Neuronal stem cell (in vitro differentiated cells): Measurements from ENCODE around the gene COL25A1.

Source experiments
- DNase-seq: peaks from one replicate; pipeline ENCODE4 v3.0.0-alpha.2; 2013; ENCODE audit warnings: low spot score
- H2AFZ ChIP-seq: one replicate; pipeline ENCODE4 v1.6.1; 2013; ENCODE audit warnings: mild to moderate bottlenecking, low read length, inconsistent platforms
- H2AK5ac ChIP-seq: 2 replicates; pipeline ENCODE4 v1.6.1; 2013; ENCODE audit warnings: low read depth, mild to moderate bottlenecking, inconsistent platforms, low read length, moderate library complexity, mixed read lengths
- H2BK120ac ChIP-seq: 2 replicates; pipeline ENCODE4 v1.6.1; 2013; ENCODE audit warnings: low read depth, mild to moderate bottlenecking, inconsistent platforms, low read length, moderate library complexity, mixed read lengths
- H2BK12ac ChIP-seq: one replicate; pipeline ENCODE4 v1.6.1; 2013; ENCODE audit warnings: low read length, inconsistent platforms
- H2BK15ac ChIP-seq: 2 replicates; pipeline ENCODE4 v1.6.1; 2013; ENCODE audit warnings: mild to moderate bottlenecking, low read length, inconsistent platforms, mixed read lengths
- H2BK5ac ChIP-seq: one replicate; pipeline ENCODE4 v1.6.1; 2013; ENCODE audit warnings: inconsistent platforms, mild to moderate bottlenecking, low read length, moderate library complexity
- H3K14ac ChIP-seq: one replicate; pipeline ENCODE4 v1.6.1; 2013; ENCODE audit warnings: low read length, inconsistent platforms
- H3K18ac ChIP-seq: 2 replicates; pipeline ENCODE4 v1.6.1; 2013; ENCODE audit warnings: low read length, inconsistent platforms
- H3K23ac ChIP-seq: 2 replicates; pipeline ENCODE4 v1.6.1; 2013; ENCODE audit warnings: low read depth, mild to moderate bottlenecking, mixed read lengths, low read length, inconsistent platforms; ENCODE audit not compliant: poor library complexity
- H3K27ac ChIP-seq: replicated peaks from 3 replicates; pipeline ENCODE4 v1.5.1; 2013; ENCODE audit warnings: low read length, inconsistent platforms
- H3K27me3 ChIP-seq, 3 experiments: 2 replicates each; pipeline ENCODE4 v1.6.1; 2013; ENCODE audit warnings: low read length in 3 of 3, mild to moderate bottlenecking in 2 of 3, inconsistent platforms in 1 of 3, low read depth in 1 of 3, mixed read lengths in 1 of 3, moderate library complexity in 1 of 3; ENCODE audit not compliant: control insufficient read depth in 3 of 3, insufficient read depth in 3 of 3
- H3K36me3 ChIP-seq, 2 donors: replicated peaks in 1 of 2; 2 replicates each; pipeline ENCODE4 v1.6.1; 2013; ENCODE audit warnings: low read length in 2 of 2; ENCODE audit not compliant: control insufficient read depth in 2 of 2, insufficient read depth in 2 of 2
- H3K4ac ChIP-seq: 2 replicates; pipeline ENCODE4 v1.6.1; 2013; ENCODE audit warnings: inconsistent platforms, mild to moderate bottlenecking, low read length, moderate library complexity
- H3K4me1 ChIP-seq, 2 donors: 1 replicate in 1 of 2; 2 replicates in 1 of 2; pipeline ENCODE4 v1.6.1; 2013; ENCODE audit warnings: low read length in 2 of 2, low read depth in 1 of 2; ENCODE audit not compliant: control insufficient read depth in 2 of 2, insufficient read depth in 1 of 2
- H3K4me2 ChIP-seq: one replicate; pipeline ENCODE4 v1.6.1; 2013; ENCODE audit warnings: mild to moderate bottlenecking, low read length, inconsistent platforms; ENCODE audit not compliant: insufficient read depth, poor library complexity, severe bottlenecking
- H3K4me3 ChIP-seq, 2 donors: 2 replicates each; pipeline ENCODE4 v1.5.1; 2013; ENCODE audit warnings: low read length in 2 of 2, mild to moderate bottlenecking in 2 of 2, inconsistent platforms in 1 of 2, moderate library complexity in 1 of 2
- H3K79me1 ChIP-seq: one replicate; pipeline ENCODE4 v1.6.1; 2013; ENCODE audit warnings: low read depth, mild to moderate bottlenecking, inconsistent platforms, low read length, moderate library complexity
- H3K9ac ChIP-seq: one replicate; pipeline ENCODE4 v1.6.1; 2013; ENCODE audit warnings: mild to moderate bottlenecking, low read depth, low read length, inconsistent platforms; ENCODE audit not compliant: poor library complexity
- H3K9me3 ChIP-seq, 2 donors: replicated peaks in 1 of 2; 2 replicates each; pipeline versions ENCODE3 to v1.6.1; 2013; ENCODE audit warnings: low read length in 2 of 2, mild to moderate bottlenecking in 2 of 2, inconsistent platforms in 1 of 2, low read depth in 1 of 2, mixed read lengths in 1 of 2, moderate library complexity in 1 of 2; ENCODE audit not compliant: control insufficient read depth in 2 of 2, insufficient read depth in 1 of 2
- H4K8ac ChIP-seq: one replicate; pipeline ENCODE4 v1.6.1; 2013; ENCODE audit warnings: low read depth, mild to moderate bottlenecking, inconsistent platforms, low read length, moderate library complexity
- H4K91ac ChIP-seq: one replicate; pipeline ENCODE4 v1.6.1; 2013; ENCODE audit warnings: low read length, low read depth, mild to moderate bottlenecking, inconsistent platforms; ENCODE audit not compliant: poor library complexity
- WGBS, 2 donors: extraction: QIAGEN DNeasy Blood & Tissue Kit; methylation state at CpG; one replicate each; pipeline ENCODE4 v1.1.7; 2013; ENCODE audit warnings: missing lambda C conversion rate in 2 of 2, mixed read lengths in 1 of 2; ENCODE audit not compliant: insufficient read length in 2 of 2, insufficient replicate concordance in 1 of 2; ENCODE audit errors: extremely low coverage in 2 of 2; 5-methylcytosine and 5-hydroxymethylcytosine counted together

Gene COL25A1

DNA sequence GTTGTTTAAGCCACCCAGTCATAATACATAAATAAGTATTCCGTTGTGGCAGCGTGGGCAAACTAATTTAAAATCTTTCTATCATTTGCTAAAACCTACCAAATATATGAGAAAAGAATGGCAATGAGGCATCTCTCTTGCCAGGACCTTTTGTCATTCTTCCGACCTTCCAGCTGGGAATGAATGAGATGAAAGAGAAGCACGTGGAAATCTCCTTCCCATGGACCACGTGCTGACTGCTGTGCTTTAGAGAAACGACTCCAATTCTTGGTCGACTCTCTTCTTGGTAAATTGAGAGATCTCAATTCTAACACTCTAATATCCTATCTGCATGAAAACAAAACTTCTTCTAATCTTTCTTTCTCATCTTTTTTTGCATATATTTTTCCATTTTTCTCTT lies 116.5 kb downstream of the COL25A1 start:
- no CpG with 5 or more reads among the region's 7 CpGs for WGBS, 2 donors
- Histone ChIP-seq H3K27me3 (peaks cover 0 to 6% (median 0%) of the 10 kb centered on the region in 3 experiments), H3K4me1 (peaks cover 0 to 5% of the 10 kb centered on the region in 2 donors), H2BK5ac (no peak overlapping the region), H3K4ac (no peak overlapping the region), H3K18ac (no peak overlapping the region), H2BK15ac (no peak overlapping the region), H3K9ac (no peak overlapping the region), H2BK12ac (no peak overlapping the region), H3K23ac (no peak overlapping the region), H3K79me1 (no peaks in the 10 kb centered on the region), H3K36me3 (no peaks in the 10 kb centered on the region), H3K4me3 (no peak overlapping the region), H4K91ac (no peak overlapping the region), H3K27ac (no peak overlapping the region), H3K4me2 (no peak overlapping the region), H4K8ac (no peak overlapping the region), H2BK120ac (no peak overlapping the region), H3K14ac (no peak overlapping the region), H2AK5ac (no peak overlapping the region), H3K9me3 (peaks cover 0 to 2% of the 10 kb centered on the region in 2 donors), H2AFZ (no peak overlapping the region)
- no peak for DNase-seq

DNA sequence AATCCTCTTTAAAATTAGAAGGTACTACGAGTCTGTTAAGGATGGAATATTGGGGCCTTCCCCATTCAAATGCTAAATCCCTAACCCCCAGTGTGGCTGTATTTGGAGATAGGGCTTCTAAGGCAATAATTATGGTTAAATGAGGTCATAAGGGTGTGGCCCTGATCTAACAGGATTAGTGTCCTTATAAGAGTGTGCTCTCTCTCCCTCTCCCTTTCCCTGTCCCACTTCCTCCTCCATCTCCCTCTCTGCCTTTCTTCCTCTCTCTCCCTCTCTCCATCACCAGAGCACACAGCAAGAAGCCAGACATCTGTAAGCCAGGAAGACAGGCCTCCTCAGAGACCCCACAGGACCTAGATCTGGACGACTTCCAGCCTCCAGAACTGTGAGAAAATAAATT lies 116.9 kb downstream of the COL25A1 start:
- no peak overlapping the region for H2AK5ac ChIP-seq
- H3K23ac ChIP-seq: no peak overlapping the region
- H3K4me3 ChIP-seq: no peak overlapping the region
- no peaks in the 10 kb centered on the region for H3K79me1 ChIP-seq
- no peak overlapping the region for H3K14ac ChIP-seq
- no peak overlapping the region for H3K4ac ChIP-seq
- H3K27me3 ChIP-seq: peaks cover 0 to 6% (median 0%) of the 10 kb centered on the region in 3 experiments
- no peak overlapping the region for H2BK5ac ChIP-seq
- H3K18ac ChIP-seq: no peak overlapping the region
- H2BK15ac ChIP-seq: no peak overlapping the region
- H2BK120ac ChIP-seq: no peak overlapping the region
- H3K9me3 ChIP-seq: peaks cover 0 to 2% of the 10 kb centered on the region in 2 donors
- H3K36me3 ChIP-seq: no peaks in the 10 kb centered on the region
- no peak overlapping the region for H3K4me2 ChIP-seq
- no CpG with 5 or more reads among the region's 2 CpGs for WGBS, 2 donors
- no peak overlapping the region for H2BK12ac ChIP-seq
- DNase-seq: no peak
- H3K27ac ChIP-seq: no peak overlapping the region
- H4K8ac ChIP-seq: no peak overlapping the region
- peaks cover 0 to 5% of the 10 kb centered on the region in 2 donors for H3K4me1 ChIP-seq
- H3K9ac ChIP-seq: no peak overlapping the region
- H4K91ac ChIP-seq: no peak overlapping the region
- H2AFZ ChIP-seq: no peak overlapping the region

DNA sequence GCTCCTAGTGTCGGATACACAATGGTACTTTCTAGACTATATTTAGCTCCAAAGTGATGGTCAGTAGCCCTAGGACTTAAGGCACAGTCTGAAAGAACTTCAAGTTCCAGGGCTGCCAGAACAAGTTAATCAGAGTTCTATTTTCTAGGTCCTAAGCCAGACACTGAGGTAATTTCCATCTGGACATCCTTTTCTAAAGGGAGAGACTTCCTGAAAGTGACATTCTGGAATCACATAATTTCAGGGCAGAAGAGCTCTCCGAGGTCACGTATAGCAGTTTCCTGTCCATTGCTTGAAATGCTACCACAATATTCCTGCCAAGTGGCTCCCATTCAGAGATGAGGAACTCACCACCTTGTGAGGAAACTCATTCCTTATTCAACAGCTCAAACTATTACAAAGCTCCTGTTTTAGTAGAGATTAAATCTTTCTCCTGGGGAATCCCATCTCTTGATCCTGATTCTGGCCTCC lies 117.9 kb downstream of the COL25A1 start:
- Histone ChIP-seq H3K18ac (no peak overlapping the region), H4K8ac (no peak overlapping the region), H2BK15ac (no peak overlapping the region), H3K79me1 (no peaks in the 10 kb centered on the region), H3K4me1 (peaks cover 0 to 5% of the 10 kb centered on the region in 2 donors), H2BK120ac (no peak overlapping the region), H2BK12ac (no peak overlapping the region), H3K23ac (no peak overlapping the region), H2BK5ac (no peak overlapping the region), H3K27ac (no peak overlapping the region), H3K4me2 (no peak overlapping the region), H3K9ac (no peak overlapping the region), H3K14ac (no peak overlapping the region), H3K27me3 (peaks cover 0 to 6% (median 0%) of the 10 kb centered on the region in 3 experiments), H2AK5ac (no peak overlapping the region), H3K9me3 (peaks cover 0 to 2% of the 10 kb centered on the region in 2 donors), H4K91ac (no peak overlapping the region), H3K4ac (no peak overlapping the region), H3K36me3 (no peaks in the 10 kb centered on the region), H3K4me3 (no peak overlapping the region), H2AFZ (no peak overlapping the region)
- WGBS, 2 donors: no CpG with 5 or more reads among the region's 3 CpGs
- no peak for DNase-seq

DNA sequence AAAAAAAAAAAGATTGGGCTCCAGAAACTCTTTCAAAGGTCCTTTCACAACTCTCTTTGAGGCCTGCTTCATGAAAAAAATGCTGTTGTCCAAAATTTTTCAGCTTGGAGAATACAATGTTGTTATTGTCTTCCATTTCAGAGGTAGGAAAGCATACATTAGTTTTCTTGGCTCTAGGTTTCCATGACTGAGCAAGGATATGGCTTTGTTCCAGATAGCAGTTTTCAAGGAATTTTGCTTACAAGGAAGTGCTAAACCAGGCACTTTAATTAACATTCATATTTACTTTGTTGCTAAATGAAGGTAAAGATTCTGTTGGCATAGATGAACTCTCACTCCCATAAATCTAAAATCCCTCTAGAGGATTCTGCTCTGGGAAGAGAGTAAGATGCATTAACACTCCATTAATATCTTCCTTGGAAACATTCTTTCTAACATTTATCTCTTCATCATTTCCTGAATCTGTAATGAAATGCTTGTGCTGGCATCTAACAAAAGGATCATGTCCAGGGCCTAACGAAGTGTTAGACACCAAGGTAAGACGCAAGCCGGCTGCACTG lies 118.4 kb downstream of the COL25A1 start:
- Histone ChIP-seq H2AK5ac (no peak overlapping the region), H4K8ac (no peak overlapping the region), H3K9ac (no peak overlapping the region), H4K91ac (no peak overlapping the region), H3K9me3 (peaks cover 0 to 2% of the 10 kb centered on the region in 2 donors), H2AFZ (no peak overlapping the region), H2BK120ac (no peak overlapping the region), H3K4me3 (no peak overlapping the region), H2BK15ac (no peak overlapping the region), H3K4me2 (no peak overlapping the region), H2BK12ac (no peak overlapping the region), H3K79me1 (no peaks in the 10 kb centered on the region), H3K4ac (no peak overlapping the region), H3K4me1 (peaks cover 0 to 6% of the 10 kb centered on the region in 2 donors), H3K18ac (no peak overlapping the region), H3K27ac (no peak overlapping the region), H3K23ac (no peak overlapping the region), H3K36me3 (no peaks in the 10 kb centered on the region), H2BK5ac (no peak overlapping the region), H3K27me3 (peaks cover 0 to 6% (median 0%) of the 10 kb centered on the region in 3 experiments), H3K14ac (no peak overlapping the region)
- DNase-seq: no peak
- no CpG with 5 or more reads among the region's 3 CpGs for WGBS, 2 donors
